Activated CD4-positive, alpha-beta T cell treated with anti-CD3 and anti-CD28 coated beads, Interleukin-2, amount 50 U/mL, for 24 hours (primary cell): ENCODE results near the gene EPX.

Experiments
- DNase-seq, 2 donors: peaks; one replicate each; pipeline ENCODE4 v3.0.0-alpha.2; 2020; ENCODE audit warnings: low read depth in 1 of 2, low spot score in 1 of 2

EPX gene

DNA sequence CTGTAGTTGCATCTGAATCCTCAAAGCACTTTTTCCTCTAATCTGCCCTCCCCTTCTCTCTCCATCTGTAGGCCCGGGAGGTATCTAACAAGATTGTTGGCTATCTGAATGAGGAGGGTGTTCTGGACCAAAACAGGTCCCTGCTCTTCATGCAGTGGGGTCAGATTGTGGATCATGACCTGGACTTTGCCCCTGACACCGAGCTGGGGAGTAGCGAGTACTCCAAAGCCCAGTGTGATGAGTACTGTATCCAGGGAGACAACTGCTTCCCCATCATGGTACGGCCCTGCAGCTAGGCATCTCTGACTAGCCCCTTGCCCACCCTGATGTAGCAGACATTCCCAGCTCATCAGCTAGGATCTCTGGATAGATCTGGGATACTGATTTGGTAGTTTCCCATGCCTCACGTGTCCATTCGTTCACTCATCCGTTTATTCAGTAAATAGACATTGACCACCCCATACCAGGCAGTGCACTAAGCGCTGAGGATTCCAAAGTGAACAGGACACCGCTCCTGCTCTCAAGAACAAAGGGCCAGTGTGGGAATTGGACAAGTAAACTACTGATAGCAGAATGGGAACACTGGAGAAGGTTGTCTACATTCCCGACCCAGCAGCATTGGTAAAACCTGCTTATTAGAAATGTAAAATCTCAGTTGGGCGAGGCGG is 58.0 kb downstream of the EPX start:
- DNase-seq: no peak

- DNase-seq: no peak
Observed at GRCh38 chr17:58252141-58252540, 59.6 kb downstream of the EPX start.

GRCh38 chr17:58253082-58253481 is 60.6 kb downstream of the EPX start:
- DNase-seq: no peak
